Activated CD4-positive, alpha-beta memory T cell treated with anti-CD3 and anti-CD28 coated beads for 36 hours (primary cell): ENCODE data around the gene UNC45A. TPM values are rescaled to one million over a fixed set of nuclear protein-coding genes. Genes with fewer than 3 reads are reported as not detected.
A peak's percentile ranks its signal among the peaks of the same experiment; 100 is the strongest.

Experiments used
- CTCF ChIA-PET: fragments of 350-600 bp; sonication (Branson Sonifier 250); formaldehyde crosslinking; loops from one replicate; lab custom pipeline; 2021; ENCODE audit warnings: antibody characterized with exemption, inconsistent platforms; lab: Charles Lee
- POLR2A ChIA-PET: fragments of 350-600 bp; sonication (Branson Sonifier 250); formaldehyde crosslinking; loops from one replicate; lab custom pipeline; 2021; ENCODE audit warnings: antibody characterized with exemption; lab: Charles Lee
- DNase-seq: peaks from one replicate; pipeline ENCODE4 v3.0.0-alpha.2; 2020
- H3K27ac Mint-ChIP-seq: one replicate; pipeline ENCODE4 v1.8.0; 2021; ENCODE audit warnings: mixed read lengths
- H3K27me3 Mint-ChIP-seq: one replicate; pipeline ENCODE4 v1.8.0; 2021; ENCODE audit warnings: mixed read lengths
- H3K36me3 Mint-ChIP-seq: one replicate; pipeline ENCODE4 v1.8.0; 2021; ENCODE audit warnings: mixed read lengths
- H3K4me1 Mint-ChIP-seq: one replicate; pipeline ENCODE4 v1.8.0; 2021; ENCODE audit warnings: low read depth, mixed read lengths
- H3K4me3 Mint-ChIP-seq: one replicate; pipeline ENCODE4 v1.8.0; 2021; ENCODE audit warnings: mild to moderate bottlenecking, mixed read lengths
- H3K9me3 Mint-ChIP-seq: one replicate; pipeline ENCODE4 v1.8.0; 2021; ENCODE audit warnings: mixed read lengths
- intact Hi-C: fragments of 100-400 bp; cut with micrococcal nuclease; formaldehyde crosslinking; loops from one replicate; pipeline ENCODE4 v1.15.1; 2023
- total RNA-seq, 2 experiments: library from RNA; stranded (reverse); gene quantifications; one replicate each; pipeline ENCODE4 v1.2.3, GENCODE V29; 2021

Gene UNC45A
- total RNA-seq, 2 experiments from 2014 or later, result 71.1 to 74.3 TPM

DNA sequence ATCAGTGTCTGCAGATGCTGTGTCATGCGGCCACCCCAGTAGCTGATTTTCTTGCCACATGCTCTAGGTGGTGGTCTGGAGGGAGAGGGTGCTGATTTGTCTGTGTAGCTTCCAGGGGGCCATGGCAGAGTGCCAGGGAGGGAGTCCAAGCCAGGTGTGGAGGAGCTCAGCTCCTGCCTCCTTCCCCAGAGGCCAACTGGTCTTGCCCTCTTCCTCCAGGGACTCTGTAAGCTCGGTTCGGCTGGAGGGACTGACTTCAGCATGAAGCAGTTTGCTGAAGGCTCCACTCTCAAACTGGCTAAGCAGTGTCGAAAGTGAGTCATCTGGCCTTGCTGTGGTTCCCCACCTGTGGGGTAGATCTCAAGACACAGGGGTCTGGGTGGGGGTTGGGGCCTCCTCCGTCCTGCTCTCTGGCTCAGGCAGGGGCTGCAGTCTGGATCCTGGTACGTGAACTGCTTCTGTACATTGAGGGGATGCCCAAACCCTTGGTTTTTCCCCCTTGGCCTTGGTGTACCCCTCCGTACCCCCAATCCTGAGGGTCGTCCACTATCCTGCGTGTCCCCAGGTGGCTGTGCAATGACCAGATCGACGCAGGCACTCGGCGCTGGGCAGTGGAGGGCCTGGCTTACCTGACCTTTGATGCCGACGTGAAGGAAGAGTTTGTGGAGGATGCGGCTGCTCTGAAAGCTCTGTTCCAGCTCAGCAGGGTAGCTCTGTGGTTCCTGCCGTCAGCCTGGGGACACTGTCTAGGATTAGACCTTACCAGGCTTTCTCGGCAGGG lies 12.7 kb downstream of the UNC45A start:
- H3K27ac Mint-ChIP-seq, result no peak overlapping the region
- no peak overlapping the region for H3K4me3 Mint-ChIP-seq

DNA sequence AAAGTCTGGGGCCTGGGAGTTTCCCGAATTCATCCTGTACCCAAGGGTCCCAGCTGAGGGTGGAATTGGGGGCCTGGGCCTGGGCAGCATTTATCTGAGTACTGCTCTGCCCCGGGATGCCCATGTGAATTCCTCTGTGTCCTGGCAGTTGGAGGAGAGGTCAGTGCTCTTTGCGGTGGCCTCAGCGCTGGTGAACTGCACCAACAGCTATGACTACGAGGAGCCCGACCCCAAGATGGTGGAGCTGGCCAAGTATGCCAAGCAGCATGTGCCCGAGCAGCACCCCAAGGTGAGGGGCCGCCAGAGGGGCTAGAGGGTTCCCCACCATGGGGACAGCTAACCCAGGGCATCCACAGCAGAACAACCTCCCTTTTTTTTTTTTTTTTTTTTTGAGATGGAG lies 13.4 kb downstream of the UNC45A start:
- H3K4me3 Mint-ChIP-seq, result no peak overlapping the region
- no peak for DNase-seq
- no peaks in the 10 kb centered on the region for H3K27me3 Mint-ChIP-seq
- H3K9me3 Mint-ChIP-seq, result no peaks in the 10 kb centered on the region
- intact Hi-C loops, result no loop called here
- ChIA-PET POLR2A (interaction anchor here (0.6 to 1.1 kb wide), 2 partner anchors 11 to 49 kb away, joined by 3 to 5 read pairs; no protein-coding TSS in a partner anchor), CTCF (interaction anchor here (0.6 to 3.3 kb wide), 3 partner anchors 8 to 91 kb away, joined by 3 to 24 read pairs (median 6); partner anchors contain the start of genes HDDC3 and UNC45A)
- H3K36me3 Mint-ChIP-seq, result peaks cover 39% of the 10 kb centered on the region
- H3K27ac Mint-ChIP-seq, result no peak overlapping the region
- no peaks in the 10 kb centered on the region for H3K4me1 Mint-ChIP-seq

More for the DNA sequence above, 12.7 kb downstream of the UNC45A start:
- intact Hi-C loops, result no loop called here
- H3K9me3 Mint-ChIP-seq, result no peaks in the 10 kb centered on the region
- no peaks in the 10 kb centered on the region for H3K27me3 Mint-ChIP-seq
- H3K36me3 Mint-ChIP-seq, result peaks cover 37% of the 10 kb centered on the region
- ChIA-PET CTCF (interaction anchor here (1.9 to 3.3 kb wide), 2 partner anchors 9 to 14 kb away, joined by 6 to 24 read pairs; partner anchors contain the start of genes HDDC3 and UNC45A), POLR2A (interaction anchor here (0.6 to 1.1 kb wide), 2 partner anchors 10 to 48 kb away, joined by 3 to 5 read pairs; no protein-coding TSS in a partner anchor)
- DNase-seq, result no peak
- H3K4me1 Mint-ChIP-seq, result no peaks in the 10 kb centered on the region

DNA sequence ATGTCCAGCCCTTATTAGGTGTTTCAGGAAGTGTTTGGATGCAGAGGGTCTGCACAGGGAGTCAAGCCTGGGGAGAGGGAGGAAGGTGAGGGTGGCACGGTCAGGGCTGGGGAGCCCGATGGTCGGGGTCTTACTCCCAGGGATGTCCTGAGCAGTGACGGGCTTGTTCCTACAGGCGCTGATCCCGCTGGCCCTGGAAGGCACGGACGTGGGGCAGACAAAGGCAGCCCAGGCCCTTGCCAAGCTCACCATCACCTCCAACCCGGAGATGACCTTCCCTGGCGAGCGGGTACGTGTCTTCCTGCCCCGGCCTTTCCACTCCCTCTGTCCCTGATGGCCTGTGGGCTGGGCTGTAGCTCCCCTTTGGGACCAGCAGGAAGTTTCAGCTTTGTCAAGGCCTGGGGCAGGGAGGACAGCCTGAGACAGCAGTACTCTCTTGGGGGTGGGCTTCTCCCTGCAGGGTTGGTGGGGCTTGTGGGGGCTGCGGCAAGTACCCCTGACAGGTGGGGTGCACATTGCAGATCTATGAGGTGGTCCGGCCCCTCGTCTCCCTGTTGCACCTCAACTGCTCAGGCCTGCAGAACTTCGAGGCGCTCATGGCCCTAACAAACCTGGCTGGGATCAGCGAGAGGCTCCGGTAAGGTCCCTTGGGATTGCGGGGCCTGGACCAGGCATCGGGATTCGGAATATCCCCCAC lies 15.0 kb downstream of the UNC45A start:
- no peak for DNase-seq
- no peak overlapping the region for H3K27ac Mint-ChIP-seq
- ChIA-PET CTCF (no interaction called here), POLR2A (no interaction called here)
- H3K4me1 Mint-ChIP-seq, result peaks cover 4% of the 10 kb centered on the region
- H3K4me3 Mint-ChIP-seq, result no peak overlapping the region
- peaks cover 39% of the 10 kb centered on the region for H3K36me3 Mint-ChIP-seq
- no peaks in the 10 kb centered on the region for H3K27me3 Mint-ChIP-seq
- H3K9me3 Mint-ChIP-seq, result no peaks in the 10 kb centered on the region
- intact Hi-C loops, result no loop called here

- Mint-ChIP-seq H3K36me3 (peaks cover 38% of the 10 kb centered on the region), H3K9me3 (no peaks in the 10 kb centered on the region), H3K27me3 (no peaks in the 10 kb centered on the region), H3K27ac (no peak overlapping the region), H3K4me1 (peaks cover 4% of the 10 kb centered on the region), H3K4me3 (no peak overlapping the region)
- POLR2A ChIA-PET, result no interaction called here
- no peak for DNase-seq
- CTCF ChIA-PET, result no interaction called here
- intact Hi-C loops, result no loop called here
Observed at GRCh38 chr15:90950676-90951075, 15.6 kb downstream of the UNC45A start.

DNA sequence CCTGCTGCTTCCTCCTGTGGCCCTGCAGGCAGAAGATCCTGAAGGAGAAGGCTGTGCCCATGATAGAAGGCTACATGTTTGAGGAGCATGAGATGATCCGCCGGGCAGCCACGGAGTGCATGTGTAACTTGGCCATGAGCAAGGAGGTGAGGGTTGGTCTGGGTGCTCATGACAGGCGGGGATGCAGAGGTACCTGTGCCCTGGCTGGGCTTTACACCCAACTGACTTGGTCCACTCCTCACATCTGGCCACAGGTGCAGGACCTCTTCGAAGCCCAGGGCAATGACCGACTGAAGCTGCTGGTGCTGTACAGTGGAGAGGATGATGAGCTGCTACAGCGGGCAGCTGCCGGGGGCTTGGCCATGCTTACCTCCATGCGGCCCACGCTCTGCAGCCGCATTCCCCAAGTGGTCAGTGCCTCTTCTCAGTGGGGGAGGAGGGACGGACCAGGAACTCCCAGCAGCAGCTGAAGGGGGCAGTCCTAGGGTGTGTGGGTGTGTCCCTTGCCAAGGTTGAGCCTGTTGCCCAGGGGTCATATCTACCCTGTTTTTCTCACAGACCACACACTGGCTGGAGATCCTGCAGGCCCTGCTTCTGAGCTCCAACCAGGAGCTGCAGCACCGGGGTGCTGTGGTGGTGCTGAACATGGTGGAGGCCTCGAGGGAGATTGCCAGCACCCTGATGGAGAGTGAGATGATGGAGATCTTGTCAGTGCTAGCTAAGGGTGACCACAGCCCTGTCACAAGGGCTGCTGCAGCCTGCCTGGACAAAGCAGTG lies 18.0 kb downstream of the UNC45A start:
- Mint-ChIP-seq H3K4me1 (peaks cover 14% of the 10 kb centered on the region), H3K36me3 (peaks cover 36% of the 10 kb centered on the region), H3K27ac (no peak overlapping the region), H3K27me3 (no peaks in the 10 kb centered on the region), H3K9me3 (no peaks in the 10 kb centered on the region), H3K4me3 (no peak overlapping the region)
- intact Hi-C loops, result no loop called here
- CTCF ChIA-PET, result interaction anchor here (7.7 kb wide), 1 partner anchor 21 kb away, joined by 106 read pairs; the partner anchor contains the start of genes HDDC3 and UNC45A
- no peak for DNase-seq
- POLR2A ChIA-PET, result interaction anchor here (3.7 kb wide), 1 partner anchor 18 kb away, joined by 28 read pairs; the partner anchor contains the start of gene UNC45A

- peaks cover 27% of the 10 kb centered on the region for H3K36me3 Mint-ChIP-seq
- POLR2A ChIA-PET, result interaction anchor here (1.0 to 3.7 kb wide), 6 partner anchors 19 to 68 kb away, joined by 3 to 28 read pairs (median 8); partner anchors contain the start of genes MAN2A2, PRC1, UNC45A and VPS33B
Observed at GRCh38 chr15:90953947-90954711, 19.0 kb downstream of the UNC45A start.

GRCh38 chr15:90954712-90955623 lies 19.9 kb downstream of the UNC45A start, which contains the start of gene RCCD1:
TSS of gene RCCD1 (plus strand) at chr15:90954884. CDS start at chr15:90956735, 1,851 bp downstream.
- H3K4me3 Mint-ChIP-seq, result peak within 1 kb of the TSS; percentile 87

More at GRCh38 chr15:90953947-90954711, 19.0 kb downstream of the UNC45A start:
- peaks cover 14% of the 10 kb centered on the region for H3K4me1 Mint-ChIP-seq
- H3K27me3 Mint-ChIP-seq, result no peaks in the 10 kb centered on the region
- CTCF ChIA-PET, result interaction anchor here (0.7 to 7.7 kb wide), 5 partner anchors 9 to 96 kb away, joined by 3 to 106 read pairs (median 6); partner anchors contain the start of genes HDDC3 and UNC45A
- no peak for DNase-seq
- H3K4me3 Mint-ChIP-seq, result peak overlapping the region; percentile 87
- intact Hi-C loops, result loop anchor here (2.0 kb wide), 2 partner anchors 41 to 51 kb away; partner anchors contain the start of genes MAN2A2 and PRC1
- no peaks in the 10 kb centered on the region for H3K9me3 Mint-ChIP-seq
- peak overlapping the region; percentile 94 for H3K27ac Mint-ChIP-seq

GRCh38 chr15:90955624-90956273 lies 20.7 kb downstream of the UNC45A start:
- POLR2A ChIA-PET, result interaction anchor here (1.5 to 3.7 kb wide), 3 partner anchors 21 to 53 kb away, joined by 5 to 28 read pairs (median 17); partner anchors contain the start of genes MAN2A2, PRC1 and UNC45A
- no peaks in the 10 kb centered on the region for H3K27me3 Mint-ChIP-seq
- CTCF ChIA-PET, result interaction anchor here (0.9 to 7.7 kb wide), 20 partner anchors 8 to 686 kb away, joined by 3 to 106 read pairs (median 8); partner anchors contain the start of genes HDDC3, UNC45A and VPS33B
- peaks cover 28% of the 10 kb centered on the region for H3K36me3 Mint-ChIP-seq
- peaks cover 14% of the 10 kb centered on the region for H3K4me1 Mint-ChIP-seq
- no peaks in the 10 kb centered on the region for H3K9me3 Mint-ChIP-seq
- DNase-seq, result peak; percentile 25
- H3K4me3 Mint-ChIP-seq, result peak overlapping the region; percentile 87
- peak overlapping the region; percentile 94 for H3K27ac Mint-ChIP-seq
- intact Hi-C loops, result loop anchor here (1.0 to 2.0 kb wide), 7 partner anchors 20 to 315 kb away; partner anchors contain the start of genes MAN2A2, PRC1, UNC45A and VPS33B

More at GRCh38 chr15:90954712-90955623, 19.9 kb downstream of the UNC45A start, which contains the start of gene RCCD1:
- Mint-ChIP-seq H3K36me3 (peaks cover 27% of the 10 kb centered on the region), H3K4me1 (peaks cover 14% of the 10 kb centered on the region), H3K27ac (peak within 1 kb of the TSS; percentile 94), H3K27me3 (no peaks in the 10 kb centered on the region), H3K9me3 (no peaks in the 10 kb centered on the region)
- POLR2A ChIA-PET, result interaction anchor here (0.7 to 3.7 kb wide), 7 partner anchors 16 to 67 kb away, joined by 3 to 28 read pairs (median 5); partner anchors contain the start of genes MAN2A2, PRC1, UNC45A and VPS33B
- peak; percentile 96 for DNase-seq
- intact Hi-C loops, result loop anchor here (1.0 to 2.0 kb wide), 4 partner anchors 20 to 67 kb away; partner anchors contain the start of genes MAN2A2, PRC1, UNC45A and VPS33B
- CTCF ChIA-PET, result interaction anchor here (0.7 to 7.7 kb wide), 13 partner anchors 8 to 317 kb away, joined by 3 to 106 read pairs (median 10); partner anchors contain the start of genes HDDC3, UNC45A and VPS33B
